SK-N-MC (cell line): ENCODE data around the gene ZCCHC14.
"Not testable (repeated sequence)": the region's sequence is repeated elsewhere in the genome, so short reads cannot be mapped to it uniquely, and the experiment has no call there.

ENCODE experiments used
- DNase-seq: peaks from one replicate; pipeline ENCODE4 v3.0.0-alpha.2; 2011; ENCODE audit warnings: low read depth, low spot score
- H3K27ac ChIP-seq: fragments of 200-600 bp; sonication (generic); 2 replicates; pipeline ENCODE4 v1.5.1; 2016; ENCODE audit warnings: mixed run types
- H3K36me3 ChIP-seq: fragments of 200-600 bp; sonication (generic); 2 replicates; pipeline ENCODE4 v1.6.1; 2017; ENCODE audit warnings: antibody characterized with exemption, low read length, mixed read lengths; ENCODE audit not compliant: insufficient read depth
- H3K4me3 ChIP-seq: fragments of 200-600 bp; sonication (generic); 2 replicates; pipeline ENCODE4 v1.5.1; 2016
- H3K9ac ChIP-seq: fragments of 200-600 bp; sonication (generic); 2 replicates; pipeline ENCODE4 v1.8.0; 2017; ENCODE audit warnings: mixed run types, mixed read lengths; ENCODE audit not compliant: insufficient read length
- H3K9me3 ChIP-seq: fragments of 200-600 bp; sonication (generic); 2 replicates; pipeline ENCODE4 v1.6.1; 2017; ENCODE audit warnings: low read depth, mild to moderate bottlenecking, antibody characterized with exemption, low read length, moderate library complexity, mixed read lengths
- EZH2 ChIP-seq: fragments of 200-600 bp; sonication (generic); IDR thresholded peaks from one replicate; pipeline ENCODE4 v1.6.1; 2017; ENCODE audit warnings: antibody characterized with exemption
- FOXP2 ChIP-seq: optimal IDR thresholded peaks from 2 replicates; pipeline ENCODE3; 2011; ENCODE audit warnings: mild to moderate bottlenecking, moderate library complexity; ENCODE audit not compliant: insufficient read depth; ENCODE audit errors: extremely low read length, control extremely low read depth
- POLR2AphosphoS5 ChIP-seq: IDR thresholded peaks from 2 replicates; pipeline ENCODE4 v1.6.1; 2012; ENCODE audit warnings: mild to moderate bottlenecking, low read depth, low read length, borderline replicate concordance

The ZCCHC14 gene

DNA sequence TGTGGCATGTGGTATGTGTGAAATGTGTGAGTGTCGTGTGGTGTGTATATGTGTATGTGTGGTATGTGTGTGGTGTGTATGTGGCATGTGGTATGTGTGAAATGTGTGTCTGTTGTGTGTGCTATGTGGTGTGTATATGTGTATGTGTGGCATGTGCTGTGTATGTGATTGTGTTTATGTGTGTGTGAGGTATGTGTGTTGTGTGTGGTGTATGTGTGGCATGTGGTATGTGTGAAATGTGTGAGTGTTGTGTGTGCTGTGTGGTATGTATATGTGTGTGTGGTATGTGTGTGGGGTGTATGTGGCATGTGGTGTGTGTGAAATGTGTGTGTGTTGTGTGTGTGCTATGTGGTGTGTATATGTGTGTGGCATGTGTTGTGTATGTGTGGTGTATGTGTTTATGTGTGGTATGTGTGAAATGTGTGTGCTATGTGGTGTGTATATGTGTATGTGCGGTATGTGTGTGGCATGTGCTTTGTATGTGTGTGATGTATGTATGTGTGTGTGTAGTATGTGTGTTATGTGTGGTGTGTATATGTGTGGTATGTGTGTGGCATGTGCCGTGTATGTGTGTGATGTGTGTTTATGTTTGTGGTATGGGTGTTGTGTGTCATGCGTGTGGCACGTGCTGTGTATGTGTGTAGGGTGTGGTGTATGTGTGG lies 9.6 kb upstream of the ZCCHC14 start:
- H3K9ac ChIP-seq = no peak overlapping the region
- TF ChIP-seq EZH2 (no peak), FOXP2 (no peak), POLR2AphosphoS5 (no peak)
- no peaks in the 10 kb centered on the region for H3K36me3 ChIP-seq
- DNase-seq = no peak
- H3K9me3 ChIP-seq = no peaks in the 10 kb centered on the region
- H3K27ac ChIP-seq = no peak overlapping the region
- no peak overlapping the region for H3K4me3 ChIP-seq

DNA sequence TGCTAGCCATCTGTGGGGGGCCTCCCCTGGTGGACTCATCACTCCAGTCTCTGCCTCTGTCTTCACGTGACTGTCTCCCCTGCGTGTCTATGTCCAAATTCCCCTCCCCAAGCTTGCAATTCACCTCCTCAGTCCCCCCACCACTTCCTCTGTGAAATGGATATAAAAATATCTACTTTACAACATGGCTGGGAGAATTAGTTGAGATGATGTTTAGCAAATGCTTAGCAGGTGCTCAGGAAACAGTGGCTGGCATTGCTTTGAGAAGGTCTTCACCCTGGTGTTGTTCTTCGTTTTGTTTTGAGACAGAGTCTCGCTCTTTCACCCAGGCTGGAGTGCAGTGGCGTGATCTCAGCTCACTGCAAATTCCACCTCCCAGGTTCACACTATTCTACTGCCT lies 8.3 kb upstream of the ZCCHC14 start:
- Histone ChIP-seq H3K9ac (no peak overlapping the region), H3K9me3 (no peaks in the 10 kb centered on the region), H3K27ac (no peak overlapping the region), H3K36me3 (no peaks in the 10 kb centered on the region), H3K4me3 (no peak overlapping the region)
- DNase-seq = no peak
- TF ChIP-seq POLR2AphosphoS5 (no peak), FOXP2 (no peak), EZH2 (no peak)

DNA sequence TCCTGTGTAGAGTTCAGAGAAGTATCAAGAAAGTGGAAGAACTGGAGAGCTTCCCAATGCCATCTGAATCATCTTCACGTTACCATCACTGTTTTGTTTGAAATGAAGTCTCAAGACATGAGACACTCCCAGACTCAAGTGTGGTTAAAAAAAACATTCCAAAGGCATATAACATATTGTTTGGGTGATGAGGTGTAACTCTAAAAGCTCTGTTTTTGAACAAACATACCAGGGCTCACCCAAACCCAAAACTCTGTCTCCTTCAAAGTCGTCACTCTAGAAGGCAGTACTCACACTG lies 6.3 kb upstream of the ZCCHC14 start:
- H3K36me3 ChIP-seq = no peaks in the 10 kb centered on the region
- H3K9me3 ChIP-seq = no peaks in the 10 kb centered on the region
- no peak overlapping the region for H3K4me3 ChIP-seq
- no peak for TF ChIP-seq POLR2AphosphoS5
- no peak for TF ChIP-seq FOXP2
- TF ChIP-seq EZH2 = no peak
- DNase-seq = no peak
- no peak overlapping the region for H3K27ac ChIP-seq
- H3K9ac ChIP-seq = no peak overlapping the region

- TF ChIP-seq POLR2AphosphoS5 = no peak
- TF ChIP-seq FOXP2 = no peak
- no peak for TF ChIP-seq EZH2
- Histone ChIP-seq H3K9ac (no peak overlapping the region), H3K4me3 (no peak overlapping the region), H3K36me3 (no peaks in the 10 kb centered on the region), H3K27ac (no peak overlapping the region), H3K9me3 (no peaks in the 10 kb centered on the region)
- no peak for DNase-seq
Measured at GRCh38 chr16:87498324-87499188, 5.7 kb upstream of the ZCCHC14 start.

DNA sequence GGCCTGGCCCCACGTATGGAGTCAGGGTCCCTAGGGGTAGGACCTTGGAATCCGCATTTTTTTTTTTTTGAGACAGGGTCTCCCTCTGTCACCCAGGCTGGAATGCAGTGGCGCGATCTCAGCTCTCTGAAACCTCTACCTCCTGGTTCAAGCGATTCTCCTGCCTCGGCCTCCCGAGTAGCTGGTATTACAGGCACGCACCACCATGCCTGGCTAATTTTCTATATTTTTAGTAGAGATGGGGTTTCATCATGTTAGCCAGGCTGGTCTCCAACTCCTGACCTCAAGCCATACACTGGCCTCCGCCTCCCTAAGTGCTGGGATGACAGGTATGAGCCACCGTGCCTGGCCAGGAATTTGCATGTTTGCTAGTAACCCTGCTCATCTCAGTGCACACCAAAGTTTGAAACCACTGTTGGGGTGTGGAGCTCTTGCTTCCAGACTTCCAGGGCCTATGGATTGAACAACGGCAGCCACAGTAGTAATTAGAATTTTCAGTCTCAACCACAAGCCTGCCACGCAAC lies 5.0 kb upstream of the ZCCHC14 start:
- not testable (repeated sequence) for H3K9me3 ChIP-seq, DNase-seq, H3K4me3 ChIP-seq

GRCh38 chr16:87497023-87497766 lies 4.4 kb upstream of the ZCCHC14 start:
- H3K27ac ChIP-seq, H3K9me3 ChIP-seq, H3K4me3 ChIP-seq, H3K9ac ChIP-seq, DNase-seq, H3K36me3 ChIP-seq: not testable (repeated sequence)

More for the DNA sequence above, 5.0 kb upstream of the ZCCHC14 start:
- not testable (repeated sequence) for H3K9ac ChIP-seq, H3K36me3 ChIP-seq, H3K27ac ChIP-seq

DNA sequence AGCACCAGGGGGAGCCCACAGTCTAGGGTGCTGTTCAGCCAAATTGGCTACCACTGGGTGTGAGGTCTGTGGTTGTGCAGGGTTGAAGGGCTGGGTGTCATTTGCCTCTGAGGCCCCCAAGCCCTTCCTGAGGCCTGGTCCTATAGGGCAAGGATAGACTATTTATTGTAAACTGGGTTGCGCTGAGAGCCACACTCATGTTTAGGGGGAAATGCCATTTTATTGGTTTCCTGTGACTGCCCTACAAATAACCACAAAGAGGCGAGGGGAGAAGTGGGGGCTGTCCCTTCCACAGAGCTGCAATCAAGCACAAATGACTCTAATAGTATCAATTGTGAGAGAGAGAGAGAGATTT lies 3.6 kb upstream of the ZCCHC14 start:
- Histone ChIP-seq H3K9ac (no peak overlapping the region), H3K4me3 (no peak overlapping the region), H3K9me3 (no peaks in the 10 kb centered on the region), H3K27ac (no peak overlapping the region), H3K36me3 (no peaks in the 10 kb centered on the region)
- TF ChIP-seq EZH2 = no peak
- no peak for TF ChIP-seq POLR2AphosphoS5
- TF ChIP-seq FOXP2 = no peak
- DNase-seq = no peak

DNA sequence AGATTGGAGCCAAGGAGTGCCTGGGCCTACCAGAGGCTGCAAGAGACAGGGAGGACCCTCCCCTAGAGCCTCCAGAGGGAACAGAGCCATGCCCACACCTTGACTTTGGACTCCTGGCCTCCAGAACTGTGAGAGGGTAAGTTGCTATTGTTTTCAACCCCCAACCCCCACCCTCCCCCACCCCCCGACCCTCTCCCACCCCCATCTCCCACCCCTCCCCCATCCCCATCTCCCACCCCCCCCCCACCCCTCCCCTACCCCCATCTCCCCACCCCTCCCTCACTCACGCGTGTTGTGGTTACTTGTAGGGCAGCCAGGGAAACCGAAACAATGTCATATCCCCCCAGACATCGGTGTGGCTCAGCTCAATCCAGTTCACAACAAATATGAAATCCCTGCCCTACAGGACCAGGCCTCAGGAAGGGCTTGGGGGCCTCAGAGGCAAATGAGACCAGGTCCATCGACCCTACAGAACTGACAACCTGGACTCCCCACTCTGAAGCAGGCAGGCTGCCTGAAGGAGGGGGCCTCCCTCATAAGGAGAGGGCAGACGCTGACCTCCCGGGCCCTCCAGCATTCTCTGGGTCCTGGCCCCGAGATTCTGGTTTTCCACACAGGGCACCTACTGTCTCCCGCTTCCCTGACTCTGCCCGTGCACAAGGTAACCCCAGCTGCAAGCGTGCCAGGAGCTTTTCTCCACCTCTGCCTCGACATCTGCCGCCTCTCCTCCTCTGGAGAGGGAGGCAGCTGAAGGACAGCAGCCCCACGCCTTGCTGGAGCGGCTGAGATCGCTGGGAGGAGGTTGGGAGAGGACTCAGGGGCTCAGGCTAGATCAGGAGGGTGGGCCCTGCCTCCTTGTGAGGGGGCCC lies 3.0 kb upstream of the ZCCHC14 start:
- H3K36me3 ChIP-seq = no peaks in the 10 kb centered on the region
- H3K4me3 ChIP-seq = no peak overlapping the region
- no peaks in the 10 kb centered on the region for H3K9me3 ChIP-seq
- no peak overlapping the region for H3K27ac ChIP-seq
- TF ChIP-seq EZH2 = no peak
- TF ChIP-seq POLR2AphosphoS5 = no peak
- no peak for TF ChIP-seq FOXP2
- DNase-seq = no peak
- no peak overlapping the region for H3K9ac ChIP-seq
